HT1080 (cell line): ENCODE data around the gene POLN. TPM values are rescaled to one million over a fixed set of nuclear protein-coding genes. Genes with fewer than 3 reads are reported as not detected.

Experiments
- DNase-seq: peaks from one replicate; pipeline ENCODE4 v3.0.0-alpha.2; 2015; ENCODE audit warnings: low read depth
- polyA plus RNA-seq, 2 experiments: library from polyadenylated mRNA; depleted of rRNA; stranded (reverse); fragments of >200 nt; gene quantifications; 2 replicates each; pipeline ENCODE4 v1.2.3, GENCODE V29; 2015
- total RNA-seq: library from RNA; depleted of rRNA; stranded (reverse); fragments of >200 nt; shearing (Covaris generic); gene quantifications from 2 replicates; pipeline ENCODE4 v1.2.3, GENCODE V29; 2014; rRNA removed

POLN gene
- total RNA-seq = 1.7 and 2.9 TPM in 2 replicates
- 0.16 and 0.51 TPM in 2 replicates for polyA plus RNA-seq (2015; cell fraction: cytosol; rRNA removed)
- polyA plus RNA-seq (2015; cell fraction: nucleus; rRNA removed) = 0.23 and 1.9 TPM in 2 replicates

DNA sequence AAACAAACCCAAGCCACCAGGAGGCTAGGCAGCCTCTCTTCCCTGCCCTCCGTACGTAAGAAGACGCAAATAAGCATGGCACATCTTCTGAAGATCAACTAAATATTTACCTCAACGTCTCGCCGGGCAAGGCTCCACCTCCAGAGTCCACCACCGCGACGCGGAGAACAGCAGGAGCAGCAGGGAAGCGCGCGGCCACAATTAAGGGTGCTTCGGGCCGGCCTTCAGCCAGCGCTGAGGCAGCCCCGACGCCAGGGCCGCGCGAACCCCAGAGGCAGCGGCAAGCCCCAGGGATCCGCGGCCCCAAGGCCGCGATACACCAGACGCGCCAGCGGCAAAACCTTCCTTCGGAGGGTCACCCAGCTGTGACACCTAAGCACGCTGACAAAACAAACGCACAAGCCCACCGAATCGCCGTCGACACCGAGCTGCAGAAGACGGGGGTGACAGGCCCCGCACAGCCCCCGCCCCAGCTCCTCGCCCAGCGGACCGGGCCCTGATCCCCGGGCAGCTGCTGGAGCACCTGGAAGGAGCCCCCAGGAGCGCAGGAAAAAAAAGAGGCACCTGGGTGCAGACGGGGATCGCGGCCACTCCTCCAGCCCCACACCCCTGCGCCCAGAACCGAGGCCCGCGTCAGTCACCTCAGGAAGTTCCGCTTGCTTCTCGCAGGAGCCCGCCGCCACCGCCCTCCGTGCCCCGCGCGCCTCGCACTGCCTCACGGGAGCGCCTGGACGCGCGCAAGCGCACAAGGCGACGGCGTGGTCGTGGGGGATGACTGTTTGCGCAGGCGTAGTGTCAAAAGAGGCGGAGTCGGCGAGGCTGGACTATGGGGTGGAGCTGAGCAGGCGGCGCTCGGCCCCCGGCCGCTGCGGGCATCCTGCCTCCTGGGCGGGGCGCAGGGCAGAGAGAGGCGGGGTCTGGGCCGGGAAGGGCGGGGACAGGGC, at the start of gene POLN, which contains the start of gene HAUS3:
Gene POLN (minus strand): TSS at position 712 of the 944 bp plus-strand sequence. CDS start 12,890 bp downstream, outside the sequence.
Gene HAUS3 (minus strand): TSS at position 712 of the 944 bp plus-strand sequence. CDS start 1,175 bp downstream, outside the sequence.
- DNase-seq = peak; percentile 95

DNA sequence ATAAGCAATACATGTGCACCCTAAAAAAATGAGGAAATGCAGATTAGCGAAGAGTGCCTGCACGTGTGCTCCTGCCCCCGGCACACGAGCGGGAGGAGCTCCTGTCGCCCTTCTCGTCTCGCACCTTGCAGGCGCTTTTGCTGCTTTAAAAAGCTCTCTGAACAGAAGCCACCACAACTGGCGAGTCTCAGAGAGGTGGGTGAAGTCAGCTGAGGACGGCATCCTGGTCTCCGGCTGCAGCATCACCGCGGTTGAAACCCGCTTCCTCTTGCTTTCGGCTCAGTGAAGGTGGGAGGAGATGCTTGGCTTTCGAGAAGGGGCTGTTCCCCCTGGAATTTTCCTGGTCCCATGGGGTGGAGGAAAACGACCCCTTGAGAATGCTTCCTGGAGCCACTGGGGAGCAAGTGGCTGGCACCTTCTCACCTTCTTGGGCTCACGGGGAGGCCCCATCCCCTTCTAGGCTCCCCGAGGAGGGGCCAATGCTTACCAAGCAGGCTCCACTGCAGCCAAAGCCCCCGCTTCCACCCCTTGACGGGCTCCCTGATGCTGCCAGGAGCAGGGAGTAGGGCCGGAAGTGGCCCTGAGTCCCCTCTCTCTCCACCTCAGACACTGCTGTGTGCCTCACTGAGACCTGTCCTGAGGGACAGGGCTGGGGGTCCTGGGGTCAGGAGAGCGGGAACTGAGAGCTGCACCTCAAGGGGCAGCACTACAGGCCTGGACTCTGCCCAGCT, 49.2 kb upstream of the POLN start:
- DNase-seq = no peak

DNA sequence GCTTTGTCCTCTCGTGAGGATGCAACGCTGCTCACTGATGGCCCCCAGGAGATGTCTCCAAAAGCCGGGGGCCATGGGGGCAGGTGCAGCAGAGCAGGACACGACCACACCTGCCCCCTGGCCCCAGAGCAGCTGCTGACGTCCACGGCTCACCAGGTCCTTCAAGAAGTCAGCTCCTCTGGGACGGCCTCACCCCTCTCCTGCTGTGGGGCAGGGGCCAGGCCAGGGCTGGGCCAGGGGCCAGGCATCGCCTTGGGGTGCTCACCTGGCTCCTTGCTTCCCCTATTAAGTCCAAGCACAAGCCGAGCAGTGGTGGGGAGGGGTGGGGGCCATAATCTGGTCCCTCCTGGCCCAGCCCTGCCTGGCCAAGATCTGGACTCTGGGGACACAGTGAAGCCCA, 48.6 kb upstream of the POLN start:
- no peak for DNase-seq

DNA sequence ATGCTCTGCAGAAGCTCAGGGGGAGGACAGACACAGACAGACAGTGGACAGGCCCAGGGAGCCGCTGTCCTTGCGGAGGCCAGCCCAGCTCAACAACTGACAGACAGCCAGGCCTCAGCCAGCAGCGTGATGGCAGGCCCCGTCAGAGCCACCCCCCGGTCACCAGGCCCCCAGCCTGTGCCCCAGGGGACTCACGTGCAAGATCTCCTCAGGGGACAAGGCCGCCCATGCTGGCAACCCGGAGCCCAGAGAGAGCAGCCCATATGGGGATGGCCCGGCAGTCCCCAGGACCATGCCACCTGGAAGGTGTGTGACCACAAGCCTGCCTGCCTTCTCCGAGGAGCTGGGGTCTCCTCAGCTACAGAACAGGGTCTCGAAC, 48.0 kb upstream of the POLN start:
- no peak for DNase-seq

DNA sequence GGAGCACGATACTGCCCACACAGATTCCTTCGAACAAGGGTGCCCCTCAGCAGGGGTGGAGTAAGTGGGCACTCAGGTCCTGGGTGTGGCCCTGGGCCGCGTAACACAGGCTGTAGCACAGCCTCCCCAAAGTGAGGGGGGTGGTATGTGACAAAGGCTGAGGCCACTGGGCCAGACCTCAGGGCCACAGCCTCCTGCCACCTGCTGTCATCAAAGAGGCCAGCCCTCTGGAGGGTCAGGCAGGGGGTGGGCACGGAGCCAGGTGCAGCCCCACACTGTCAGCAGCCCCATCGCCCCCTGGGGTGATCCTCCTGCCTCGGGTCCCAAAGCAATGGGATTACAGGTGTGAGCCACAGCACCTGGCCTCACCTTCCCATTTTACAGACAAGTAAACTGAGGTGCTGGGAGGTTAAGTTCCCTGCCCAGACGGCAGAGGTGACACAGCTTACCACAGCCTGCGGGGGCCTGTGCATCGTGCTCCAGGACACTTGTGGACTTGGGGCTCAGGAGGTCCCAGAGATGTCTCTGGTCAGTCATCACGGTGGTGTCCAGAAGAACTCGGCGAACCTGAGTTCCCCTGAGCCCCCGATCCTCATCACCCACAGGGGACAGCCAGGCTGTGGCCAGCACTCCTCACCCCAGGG, 47.5 kb upstream of the POLN start:
- no peak for DNase-seq

DNA sequence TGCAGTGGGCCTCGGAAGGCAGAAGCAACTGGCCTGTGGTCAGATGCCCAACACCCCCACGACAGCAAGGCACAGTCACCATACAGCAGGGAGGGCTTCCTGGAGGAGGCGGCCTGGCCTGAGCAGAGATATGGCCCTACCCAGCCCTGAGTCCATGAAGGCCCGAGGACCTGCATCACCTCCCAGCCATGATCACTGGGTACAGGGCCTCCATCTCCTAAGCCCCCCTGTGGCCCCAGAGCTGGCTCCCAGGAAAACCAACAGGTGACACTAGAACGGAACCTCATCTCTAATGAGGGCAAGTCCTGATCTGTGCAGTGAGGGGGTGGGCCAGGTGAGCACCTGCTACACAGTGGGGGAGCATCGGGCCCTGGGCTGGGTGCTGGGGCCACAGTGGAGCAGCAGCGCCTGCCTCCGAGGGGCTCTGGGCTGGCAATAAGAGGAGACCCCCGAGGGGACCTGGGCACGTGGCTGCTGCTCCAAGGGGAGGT, 46.2 kb upstream of the POLN start:
- no peak for DNase-seq

GRCh38 chr4:2287594-2287915, 45.6 kb upstream of the POLN start:
- DNase-seq = no peak

- DNase-seq = no peak
Observed at GRCh38 chr4:2286904-2287593, 45.1 kb upstream of the POLN start.

DNA sequence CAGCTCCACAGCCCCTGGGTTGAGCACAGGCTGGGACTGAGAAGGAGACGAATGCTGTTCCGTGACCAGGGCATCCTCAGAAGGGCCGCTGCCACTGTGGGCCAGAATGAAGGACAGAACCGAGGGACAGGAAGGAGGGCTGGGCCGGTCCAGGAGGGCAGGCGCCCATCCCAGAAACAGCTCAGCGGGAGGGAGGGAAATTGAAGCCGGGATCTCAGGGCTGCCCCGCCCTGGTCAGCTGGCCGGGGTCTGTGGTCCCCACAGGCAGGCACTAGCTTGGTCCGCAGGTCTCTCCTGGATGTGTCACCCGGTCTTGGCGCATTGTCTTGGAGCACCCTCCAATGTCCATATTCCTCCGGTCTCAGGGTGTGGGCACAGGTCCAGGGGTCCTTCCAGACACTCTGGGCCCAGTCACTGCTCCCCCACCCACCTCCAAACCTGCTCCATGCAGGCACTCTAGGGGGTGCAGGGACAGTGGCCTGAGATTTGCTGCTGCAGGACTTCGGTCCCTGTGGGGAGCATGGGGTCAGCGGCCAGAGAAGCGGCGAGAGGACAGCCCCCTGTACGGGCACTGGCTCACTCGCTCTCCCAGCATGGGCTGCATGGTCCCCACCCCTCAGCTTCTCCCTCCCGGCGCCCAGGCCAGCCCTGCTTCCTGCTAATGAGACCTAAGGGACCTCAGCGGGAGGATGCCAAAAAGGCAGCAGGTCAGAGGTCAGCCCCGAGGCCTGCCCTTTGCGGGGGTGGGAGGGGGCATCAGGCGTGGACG, 43.9 kb upstream of the POLN start:
- no peak for DNase-seq

DNA sequence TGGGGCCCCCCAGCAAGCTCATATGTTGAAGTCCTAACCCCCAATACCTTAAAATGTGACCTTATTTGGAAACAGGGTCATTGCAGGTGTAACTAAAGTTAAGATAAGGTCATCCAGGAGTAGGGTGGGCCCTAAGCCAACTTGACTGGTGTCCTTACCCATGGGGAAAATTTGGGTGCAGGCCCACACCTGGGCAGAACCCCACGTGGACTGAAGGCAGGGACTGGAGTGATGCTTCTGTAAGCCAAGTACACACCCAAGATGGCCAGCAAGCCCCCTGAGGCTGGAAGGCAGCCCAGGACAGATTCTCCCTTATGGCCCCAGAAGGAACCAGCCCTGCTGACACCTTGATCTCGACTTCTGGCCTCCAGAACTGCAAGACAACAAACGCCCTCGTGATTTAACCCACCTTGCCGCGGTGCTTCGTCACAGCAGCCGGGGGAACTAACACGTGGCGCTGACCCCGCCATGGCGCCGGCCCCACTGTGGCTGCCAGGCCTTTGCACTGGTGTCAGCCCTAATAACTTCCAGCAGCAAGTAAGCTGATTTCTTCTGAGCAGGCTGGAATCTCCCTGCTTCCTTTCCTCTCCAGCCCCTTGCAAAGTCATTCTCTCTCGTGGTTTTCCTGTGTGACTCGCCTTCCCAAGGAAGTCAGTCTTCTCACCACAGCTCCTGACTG, 43.2 kb upstream of the POLN start:
- peak; percentile 75 for DNase-seq

DNA sequence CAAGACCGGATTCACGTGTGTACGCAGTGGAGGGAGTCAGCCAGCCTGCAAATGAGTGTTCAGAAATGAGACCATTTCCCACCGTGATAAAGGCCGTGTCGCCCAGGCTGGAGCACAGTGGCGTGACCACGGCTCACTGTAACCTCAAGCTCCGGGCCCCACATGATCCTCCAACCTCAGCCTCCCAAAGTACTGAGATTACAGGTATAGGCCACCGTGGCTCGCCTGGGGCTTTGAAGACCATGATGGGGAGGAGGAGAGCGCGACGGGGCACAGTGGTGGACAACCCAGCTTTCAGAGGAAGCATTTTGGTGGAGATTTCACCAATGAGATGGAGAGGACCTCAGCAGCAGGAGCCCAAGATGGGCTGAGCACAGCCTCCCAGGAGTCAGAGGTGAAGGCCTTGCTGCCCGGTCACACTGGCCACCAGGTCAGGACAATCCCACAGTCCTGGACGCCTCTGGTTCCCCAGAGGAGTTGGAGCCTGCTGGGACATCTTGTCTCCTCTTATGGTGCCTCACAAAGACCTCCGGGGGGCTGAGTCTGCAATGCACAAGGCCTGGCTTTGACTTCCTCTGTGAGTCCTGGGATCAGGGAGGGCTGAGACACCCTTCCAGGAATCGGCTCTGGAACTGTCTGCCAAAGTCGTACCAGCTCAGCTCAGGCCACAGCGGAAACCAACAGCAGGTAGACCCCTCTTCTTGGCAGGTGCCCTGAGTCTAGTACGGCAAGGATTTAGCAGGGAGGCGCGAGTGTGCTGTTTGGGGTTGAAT, 42.4 kb upstream of the POLN start:
- DNase-seq = no peak

DNA sequence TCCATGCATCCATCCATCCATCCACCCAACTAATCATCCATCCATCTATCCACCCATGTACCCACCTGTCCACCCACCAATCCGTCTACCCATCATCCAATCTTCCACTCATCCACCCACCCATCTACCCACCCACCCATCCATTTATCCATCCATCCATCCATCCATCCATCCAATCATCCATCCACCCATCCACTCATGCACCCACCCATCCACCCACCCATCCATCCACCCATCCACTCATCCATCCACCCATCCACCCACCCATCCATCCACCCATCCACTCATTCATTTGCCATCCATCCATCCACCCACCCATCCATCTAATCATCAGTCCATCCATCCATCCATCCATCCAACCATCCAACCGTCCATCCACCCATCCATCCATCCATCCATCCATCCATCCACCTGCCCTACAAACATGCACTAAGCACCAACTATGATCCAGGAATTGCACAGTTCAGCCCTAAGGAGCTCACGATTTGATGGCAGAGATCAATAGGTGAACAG, 41.3 kb upstream of the POLN start:
- DNase-seq = no peak

GRCh38 chr4:2281575-2282343, 39.8 kb upstream of the POLN start:
- DNase-seq = peak; percentile 33

GRCh38 chr4:2280531-2281300, 38.8 kb upstream of the POLN start:
- no peak for DNase-seq

- DNase-seq = peak; percentile 24
Observed at GRCh38 chr4:2277956-2278355, 36.0 kb upstream of the POLN start.

DNA sequence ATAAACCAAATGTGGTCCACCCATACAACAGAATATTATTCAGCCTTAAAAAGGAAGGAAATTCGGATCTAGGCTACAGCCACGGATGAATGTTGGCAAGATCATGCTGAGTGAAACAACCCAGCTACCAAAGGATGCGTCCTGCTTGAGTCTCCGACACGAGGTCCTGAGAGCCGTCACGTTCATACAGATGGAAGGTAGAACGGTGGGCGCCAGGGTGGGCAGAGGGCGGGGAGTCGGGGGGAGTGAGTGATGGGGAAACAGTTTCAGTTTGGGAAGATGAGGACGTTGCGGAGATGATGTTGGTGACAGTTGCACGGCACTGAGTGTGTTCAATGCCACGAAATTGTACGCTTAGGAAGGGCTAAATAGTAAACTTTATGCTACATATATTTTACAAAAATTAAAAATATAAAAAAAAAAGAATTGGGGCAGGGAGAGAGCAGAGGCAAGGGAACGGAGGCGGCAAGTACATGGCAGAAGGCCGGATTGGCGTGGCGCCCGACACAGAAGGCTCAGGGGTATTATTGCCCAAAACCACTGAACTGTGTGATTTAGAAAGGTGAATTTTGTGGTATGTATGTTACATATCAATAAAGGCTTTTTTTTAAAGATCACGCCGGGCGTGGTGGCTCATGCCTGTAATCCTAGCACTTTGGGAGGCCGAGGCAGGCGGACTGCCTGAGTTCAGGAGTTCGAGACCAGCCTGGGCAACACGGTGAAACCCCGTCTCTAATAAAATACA, 34.8 kb upstream of the POLN start:
- no peak for DNase-seq
